Measurements from ENCODE around the gene AGA.

The AGA gene

DNA sequence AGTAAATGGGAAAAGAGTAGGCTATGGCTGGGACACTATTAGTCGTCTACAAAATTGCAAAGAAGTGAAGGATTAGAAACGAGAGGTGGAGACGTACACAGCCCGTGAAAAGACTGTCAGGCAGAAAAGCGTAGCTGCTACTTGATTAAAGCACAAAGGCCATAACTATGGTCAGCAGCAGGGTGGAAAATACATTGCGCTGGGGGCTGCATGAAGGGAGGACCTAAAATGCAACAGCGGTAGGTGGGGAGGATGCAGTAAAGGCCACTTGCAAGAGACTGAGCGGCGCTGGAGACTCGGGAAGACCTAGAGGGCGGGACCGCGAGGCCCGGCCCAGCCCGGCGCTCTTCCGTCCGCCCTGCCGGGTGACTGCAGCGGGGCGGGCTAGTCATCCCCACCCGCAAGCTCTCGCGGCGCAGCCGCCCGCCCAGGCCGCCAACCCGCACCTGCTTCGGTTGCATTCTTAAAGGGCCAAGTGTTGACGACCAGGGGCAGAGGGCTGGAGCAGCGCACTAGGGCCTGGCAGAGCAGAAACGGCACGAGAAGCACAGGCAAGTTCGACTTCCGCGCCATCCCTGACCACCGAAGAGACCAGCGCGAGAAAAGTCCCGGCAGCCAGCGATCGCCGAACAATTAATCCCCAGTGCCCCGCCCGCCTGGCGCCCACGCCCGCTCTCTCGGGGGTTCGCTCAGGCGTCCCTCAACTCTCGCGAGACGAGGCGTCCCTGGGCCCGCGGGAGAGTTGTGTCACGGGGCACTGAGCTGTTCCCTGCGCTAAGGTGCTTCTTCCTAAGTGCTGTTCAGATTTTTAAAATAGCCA lies at the start of gene AGA (continued):
- TF ChIP-seq, protein P1, sequence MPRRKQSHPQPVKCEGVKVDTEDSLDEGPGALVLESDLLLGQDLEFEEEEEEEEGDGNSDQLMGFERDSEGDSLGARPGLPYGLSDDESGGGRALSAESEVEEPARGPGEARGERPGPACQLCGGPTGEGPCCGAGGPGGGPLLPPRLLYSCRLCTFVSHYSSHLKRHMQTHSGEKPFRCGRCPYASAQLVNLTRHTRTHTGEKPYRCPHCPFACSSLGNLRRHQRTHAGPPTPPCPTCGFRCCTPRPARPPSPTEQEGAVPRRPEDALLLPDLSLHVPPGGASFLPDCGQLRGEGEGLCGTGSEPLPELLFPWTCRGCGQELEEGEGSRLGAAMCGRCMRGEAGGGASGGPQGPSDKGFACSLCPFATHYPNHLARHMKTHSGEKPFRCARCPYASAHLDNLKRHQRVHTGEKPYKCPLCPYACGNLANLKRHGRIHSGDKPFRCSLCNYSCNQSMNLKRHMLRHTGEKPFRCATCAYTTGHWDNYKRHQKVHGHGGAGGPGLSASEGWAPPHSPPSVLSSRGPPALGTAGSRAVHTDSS (tag by site-specific recombination; IDR thresholded peaks at IDR 0.05), result no peak
- TF ChIP-seq ZNF19 (tag by site-specific recombination; IDR thresholded peaks at IDR 0.05; ENCODE audit: low read depth), result no peak
- TF ChIP-seq ZNF670 (tag by site-specific recombination; IDR thresholded peaks at IDR 0.05; ENCODE audit: low read depth), result no peak
- no peak for TF ChIP-seq ZNF202 (tag by site-specific recombination; IDR thresholded peaks at IDR 0.05; ENCODE audit: borderline replicate concordance)
- no peak for TF ChIP-seq ZNF621 (tag by site-specific recombination; IDR thresholded peaks at IDR 0.05)
- TF ChIP-seq, protein P2, sequence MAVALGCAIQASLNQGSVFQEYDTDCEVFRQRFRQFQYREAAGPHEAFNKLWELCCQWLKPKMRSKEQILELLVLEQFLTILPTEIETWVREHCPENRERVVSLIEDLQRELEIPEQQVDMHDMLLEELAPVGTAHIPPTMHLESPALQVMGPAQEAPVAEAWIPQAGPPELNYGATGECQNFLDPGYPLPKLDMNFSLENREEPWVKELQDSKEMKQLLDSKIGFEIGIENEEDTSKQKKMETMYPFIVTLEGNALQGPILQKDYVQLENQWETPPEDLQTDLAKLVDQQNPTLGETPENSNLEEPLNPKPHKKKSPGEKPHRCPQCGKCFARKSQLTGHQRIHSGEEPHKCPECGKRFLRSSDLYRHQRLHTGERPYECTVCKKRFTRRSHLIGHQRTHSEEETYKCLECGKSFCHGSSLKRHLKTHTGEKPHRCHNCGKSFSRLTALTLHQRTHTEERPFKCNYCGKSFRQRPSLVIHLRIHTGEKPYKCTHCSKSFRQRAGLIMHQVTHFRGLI (tag by site-specific recombination; IDR thresholded peaks at IDR 0.05), result peak; percentile 38; the same call in 1 of the 2 replicates
- no peak for TF ChIP-seq ZSCAN23 (tag by site-specific recombination; IDR thresholded peaks at IDR 0.05)
- TF ChIP-seq ZNF155 (tag by site-specific recombination; IDR thresholded peaks at IDR 0.05), result no peak
- TF ChIP-seq KLF1 (tag by site-specific recombination; IDR thresholded peaks at IDR 0.05), result peak; percentile 91
- no peak for TF ChIP-seq ZNF121 (tag by site-specific recombination; IDR thresholded peaks at IDR 0.05)
- no peak for TF ChIP-seq GLI4 (tag by site-specific recombination; IDR thresholded peaks at IDR 0.05)
- TF ChIP-seq, protein P3, sequence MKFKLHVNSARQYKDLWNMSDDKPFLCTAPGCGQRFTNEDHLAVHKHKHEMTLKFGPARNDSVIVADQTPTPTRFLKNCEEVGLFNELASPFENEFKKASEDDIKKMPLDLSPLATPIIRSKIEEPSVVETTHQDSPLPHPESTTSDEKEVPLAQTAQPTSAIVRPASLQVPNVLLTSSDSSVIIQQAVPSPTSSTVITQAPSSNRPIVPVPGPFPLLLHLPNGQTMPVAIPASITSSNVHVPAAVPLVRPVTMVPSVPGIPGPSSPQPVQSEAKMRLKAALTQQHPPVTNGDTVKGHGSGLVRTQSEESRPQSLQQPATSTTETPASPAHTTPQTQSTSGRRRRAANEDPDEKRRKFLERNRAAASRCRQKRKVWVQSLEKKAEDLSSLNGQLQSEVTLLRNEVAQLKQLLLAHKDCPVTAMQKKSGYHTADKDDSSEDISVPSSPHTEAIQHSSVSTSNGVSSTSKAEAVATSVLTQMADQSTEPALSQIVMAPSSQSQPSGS (tag by site-specific recombination; IDR thresholded peaks at IDR 0.05; ENCODE audit: low read depth), result no peak
- no peak for TF ChIP-seq OVOL3 (tag by site-specific recombination; IDR thresholded peaks at IDR 0.05)
- TF ChIP-seq REPIN1 (tag by site-specific recombination; IDR thresholded peaks at IDR 0.05; ENCODE audit: low read depth), result 0 out of 2 replicates have a peak, but pooled peaks have one; percentile 45
- no peak for TF ChIP-seq SALL2 (tag by site-specific recombination; IDR thresholded peaks at IDR 0.05; ENCODE audit: borderline replicate concordance)
- TF ChIP-seq ZNF830 (tag by site-specific recombination; IDR thresholded peaks at IDR 0.05; ENCODE audit: low read depth), result no peak
- no peak for TF ChIP-seq ZNF768 (tag by site-specific recombination; IDR thresholded peaks at IDR 0.05)
- TF ChIP-seq ZNF350 (tag by site-specific recombination; IDR thresholded peaks at IDR 0.05), result no peak
- peak; percentile 25; the same call in 1 of the 2 replicates for TF ChIP-seq ZSCAN16 (tag by site-specific recombination; IDR thresholded peaks at IDR 0.05)
- no peak for TF ChIP-seq ZNF138 (tag by site-specific recombination; IDR thresholded peaks at IDR 0.05; ENCODE audit: borderline replicate concordance)
- TF ChIP-seq ZNF76 (tag by site-specific recombination; IDR thresholded peaks at IDR 0.05; ENCODE audit: borderline replicate concordance, low read depth), result peak; percentile 51; the same call in 1 of the 2 replicates
- no peak for TF ChIP-seq PRDM1 (tag by site-specific recombination; IDR thresholded peaks at IDR 0.05)
- TF ChIP-seq, protein P4, sequence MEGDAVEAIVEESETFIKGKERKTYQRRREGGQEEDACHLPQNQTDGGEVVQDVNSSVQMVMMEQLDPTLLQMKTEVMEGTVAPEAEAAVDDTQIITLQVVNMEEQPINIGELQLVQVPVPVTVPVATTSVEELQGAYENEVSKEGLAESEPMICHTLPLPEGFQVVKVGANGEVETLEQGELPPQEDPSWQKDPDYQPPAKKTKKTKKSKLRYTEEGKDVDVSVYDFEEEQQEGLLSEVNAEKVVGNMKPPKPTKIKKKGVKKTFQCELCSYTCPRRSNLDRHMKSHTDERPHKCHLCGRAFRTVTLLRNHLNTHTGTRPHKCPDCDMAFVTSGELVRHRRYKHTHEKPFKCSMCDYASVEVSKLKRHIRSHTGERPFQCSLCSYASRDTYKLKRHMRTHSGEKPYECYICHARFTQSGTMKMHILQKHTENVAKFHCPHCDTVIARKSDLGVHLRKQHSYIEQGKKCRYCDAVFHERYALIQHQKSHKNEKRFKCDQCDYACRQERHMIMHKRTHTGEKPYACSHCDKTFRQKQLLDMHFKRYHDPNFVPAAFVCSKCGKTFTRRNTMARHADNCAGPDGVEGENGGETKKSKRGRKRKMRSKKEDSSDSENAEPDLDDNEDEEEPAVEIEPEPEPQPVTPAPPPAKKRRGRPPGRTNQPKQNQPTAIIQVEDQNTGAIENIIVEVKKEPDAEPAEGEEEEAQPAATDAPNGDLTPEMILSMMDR (tag by site-specific recombination; IDR thresholded peaks at IDR 0.05), result peak; percentile 20; the same call in 1 of the 2 replicates
- no peak for TF ChIP-seq HOXC10 (CRISPR knock-in tag; IDR thresholded peaks at IDR 0.05)
- TF ChIP-seq, protein P5, sequence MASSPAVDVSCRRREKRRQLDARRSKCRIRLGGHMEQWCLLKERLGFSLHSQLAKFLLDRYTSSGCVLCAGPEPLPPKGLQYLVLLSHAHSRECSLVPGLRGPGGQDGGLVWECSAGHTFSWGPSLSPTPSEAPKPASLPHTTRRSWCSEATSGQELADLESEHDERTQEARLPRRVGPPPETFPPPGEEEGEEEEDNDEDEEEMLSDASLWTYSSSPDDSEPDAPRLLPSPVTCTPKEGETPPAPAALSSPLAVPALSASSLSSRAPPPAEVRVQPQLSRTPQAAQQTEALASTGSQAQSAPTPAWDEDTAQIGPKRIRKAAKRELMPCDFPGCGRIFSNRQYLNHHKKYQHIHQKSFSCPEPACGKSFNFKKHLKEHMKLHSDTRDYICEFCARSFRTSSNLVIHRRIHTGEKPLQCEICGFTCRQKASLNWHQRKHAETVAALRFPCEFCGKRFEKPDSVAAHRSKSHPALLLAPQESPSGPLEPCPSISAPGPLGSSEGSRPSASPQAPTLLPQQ (tag by site-specific recombination; IDR thresholded peaks at IDR 0.05), result peak; percentile 44
- TF ChIP-seq OSR2 (tag by site-specific recombination; IDR thresholded peaks at IDR 0.05), result 0 out of 2 replicates have a peak, but pooled peaks have one; percentile 16
- TF ChIP-seq, protein P6, sequence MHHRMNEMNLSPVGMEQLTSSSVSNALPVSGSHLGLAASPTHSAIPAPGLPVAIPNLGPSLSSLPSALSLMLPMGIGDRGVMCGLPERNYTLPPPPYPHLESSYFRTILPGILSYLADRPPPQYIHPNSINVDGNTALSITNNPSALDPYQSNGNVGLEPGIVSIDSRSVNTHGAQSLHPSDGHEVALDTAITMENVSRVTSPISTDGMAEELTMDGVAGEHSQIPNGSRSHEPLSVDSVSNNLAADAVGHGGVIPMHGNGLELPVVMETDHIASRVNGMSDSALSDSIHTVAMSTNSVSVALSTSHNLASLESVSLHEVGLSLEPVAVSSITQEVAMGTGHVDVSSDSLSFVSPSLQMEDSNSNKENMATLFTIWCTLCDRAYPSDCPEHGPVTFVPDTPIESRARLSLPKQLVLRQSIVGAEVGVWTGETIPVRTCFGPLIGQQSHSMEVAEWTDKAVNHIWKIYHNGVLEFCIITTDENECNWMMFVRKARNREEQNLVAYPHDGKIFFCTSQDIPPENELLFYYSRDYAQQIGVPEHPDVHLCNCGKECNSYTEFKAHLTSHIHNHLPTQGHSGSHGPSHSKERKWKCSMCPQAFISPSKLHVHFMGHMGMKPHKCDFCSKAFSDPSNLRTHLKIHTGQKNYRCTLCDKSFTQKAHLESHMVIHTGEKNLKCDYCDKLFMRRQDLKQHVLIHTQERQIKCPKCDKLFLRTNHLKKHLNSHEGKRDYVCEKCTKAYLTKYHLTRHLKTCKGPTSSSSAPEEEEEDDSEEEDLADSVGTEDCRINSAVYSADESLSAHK (tag by site-specific recombination; IDR thresholded peaks at IDR 0.05), result no peak; the same call in 1 of the 2 replicates
- peak; percentile 83 for TF ChIP-seq MZF1 (tag by site-specific recombination; IDR thresholded peaks at IDR 0.05; ENCODE audit: borderline replicate concordance)
- no peak for TF ChIP-seq ZNF416 (tag by site-specific recombination; IDR thresholded peaks at IDR 0.05)
- no peak for TF ChIP-seq ZNF555 (tag by site-specific recombination; conservative IDR thresholded peaks at IDR 0.05)

Measured in HEK293 (cell line).